Mesothelial cell of epicardium (in vitro differentiated cells): Measurements from ENCODE around the gene MYO5A. TPM values are rescaled to one million over a fixed set of nuclear protein-coding genes. Genes with fewer than 3 reads are reported as not detected.

ENCODE experiments used
- DNase-seq, 2 experiments: peaks; one replicate each; pipeline ENCODE4 v3.0.0; 2021; ENCODE audit warnings: low spot score in 2 of 2; ENCODE audit not compliant: unreplicated experiment in 2 of 2
- H3K27ac Mint-ChIP-seq: 2 replicates; pipeline ENCODE4 v1.8.0; 2021; ENCODE audit warnings: mixed read lengths
- H3K27me3 Mint-ChIP-seq: 2 replicates; pipeline ENCODE4 v1.8.0; 2021; ENCODE audit warnings: low read depth, mixed read lengths
- H3K36me3 Mint-ChIP-seq: 2 replicates; pipeline ENCODE4 v1.8.0; 2021; ENCODE audit warnings: mixed read lengths
- H3K4me1 Mint-ChIP-seq: 2 replicates; pipeline ENCODE4 v1.8.0; 2021; ENCODE audit warnings: mixed read lengths
- H3K4me3 Mint-ChIP-seq: 2 replicates; pipeline ENCODE4 v1.8.0; 2021; ENCODE audit warnings: mild to moderate bottlenecking, moderate library complexity, mixed read lengths
- H3K9me3 Mint-ChIP-seq: 2 replicates; pipeline ENCODE4 v1.8.0; 2021; ENCODE audit warnings: mixed read lengths
- total RNA-seq: library from RNA; stranded (reverse); gene quantifications from 3 replicates; pipeline ENCODE4 v1.2.1, GENCODE V29; 2021
- TF ChIP-seq, protein P1 (sequence below): fragments of 200-600 bp; sonication (generic); IDR thresholded peaks from one replicate; pipeline ENCODE4 v1.5.0; 2021; ENCODE audit warnings: antibody characterized with exemption; ENCODE audit not compliant: unreplicated experiment

Gene MYO5A
- total RNA-seq, 1 donor from 2014 or later = 14.4 TPM

DNA sequence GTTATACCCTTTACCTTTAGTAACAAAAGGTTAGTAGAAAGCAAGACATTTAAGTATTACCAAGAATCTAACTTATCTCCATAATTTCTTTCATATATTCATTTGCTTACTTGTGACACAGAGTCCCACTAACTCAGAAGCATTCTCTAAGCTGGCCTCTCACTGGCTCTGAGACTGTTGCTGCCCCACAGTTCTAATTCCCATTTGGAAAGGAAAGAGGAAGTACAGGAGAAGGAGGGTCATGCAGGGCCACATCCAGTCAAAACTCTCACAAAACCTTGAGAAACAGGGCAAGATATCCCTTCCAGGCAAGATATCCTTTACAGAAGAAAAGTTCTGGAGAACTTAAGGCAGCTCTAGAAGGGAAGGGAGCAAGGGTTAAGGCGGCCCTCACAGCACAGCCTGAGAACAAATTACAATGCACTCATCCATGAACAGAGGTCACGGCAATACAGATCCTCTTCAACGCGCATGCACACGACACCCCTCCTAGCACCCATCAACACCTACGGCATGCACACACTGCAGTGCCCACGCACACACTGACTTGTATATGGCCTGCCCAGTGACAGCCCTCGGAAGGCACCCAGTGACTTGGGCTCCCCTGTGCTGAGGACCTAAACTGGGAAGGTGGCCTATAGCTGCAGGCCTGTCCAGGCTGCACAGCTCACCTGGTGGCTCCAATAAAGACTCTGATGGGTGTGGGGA lies 220.1 kb downstream of the MYO5A start:
- peaks cover 4% of the 10 kb centered on the region for H3K36me3 Mint-ChIP-seq
- no peak overlapping the region for H3K27ac Mint-ChIP-seq
- H3K4me1 Mint-ChIP-seq = no peaks in the 10 kb centered on the region
- no peak overlapping the region for H3K4me3 Mint-ChIP-seq
- no peaks in the 10 kb centered on the region for H3K27me3 Mint-ChIP-seq
- no peak for DNase-seq
- TF ChIP-seq, protein P1, sequence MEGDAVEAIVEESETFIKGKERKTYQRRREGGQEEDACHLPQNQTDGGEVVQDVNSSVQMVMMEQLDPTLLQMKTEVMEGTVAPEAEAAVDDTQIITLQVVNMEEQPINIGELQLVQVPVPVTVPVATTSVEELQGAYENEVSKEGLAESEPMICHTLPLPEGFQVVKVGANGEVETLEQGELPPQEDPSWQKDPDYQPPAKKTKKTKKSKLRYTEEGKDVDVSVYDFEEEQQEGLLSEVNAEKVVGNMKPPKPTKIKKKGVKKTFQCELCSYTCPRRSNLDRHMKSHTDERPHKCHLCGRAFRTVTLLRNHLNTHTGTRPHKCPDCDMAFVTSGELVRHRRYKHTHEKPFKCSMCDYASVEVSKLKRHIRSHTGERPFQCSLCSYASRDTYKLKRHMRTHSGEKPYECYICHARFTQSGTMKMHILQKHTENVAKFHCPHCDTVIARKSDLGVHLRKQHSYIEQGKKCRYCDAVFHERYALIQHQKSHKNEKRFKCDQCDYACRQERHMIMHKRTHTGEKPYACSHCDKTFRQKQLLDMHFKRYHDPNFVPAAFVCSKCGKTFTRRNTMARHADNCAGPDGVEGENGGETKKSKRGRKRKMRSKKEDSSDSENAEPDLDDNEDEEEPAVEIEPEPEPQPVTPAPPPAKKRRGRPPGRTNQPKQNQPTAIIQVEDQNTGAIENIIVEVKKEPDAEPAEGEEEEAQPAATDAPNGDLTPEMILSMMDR = no peak
- H3K9me3 Mint-ChIP-seq = no peaks in the 10 kb centered on the region

DNA sequence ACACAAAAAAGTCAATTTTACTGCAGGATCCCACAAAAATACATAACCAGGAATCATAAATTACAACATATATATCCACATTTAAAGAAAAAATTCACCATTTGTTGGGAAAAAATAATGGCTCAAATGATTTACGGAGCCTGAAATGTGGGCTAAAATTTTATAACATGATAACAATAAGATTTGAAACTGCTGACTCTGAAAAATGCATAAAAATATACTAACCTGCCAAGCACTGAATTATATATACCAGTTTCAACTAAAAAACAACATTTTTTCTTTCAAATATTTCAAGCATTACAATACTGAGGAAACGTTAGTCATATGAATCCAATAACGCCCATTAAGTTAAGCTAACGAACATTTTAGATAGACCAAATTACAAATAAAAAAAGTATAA lies 220.8 kb downstream of the MYO5A start:
- Mint-ChIP-seq H3K4me1 (no peaks in the 10 kb centered on the region), H3K4me3 (no peak overlapping the region), H3K9me3 (no peaks in the 10 kb centered on the region), H3K27me3 (no peaks in the 10 kb centered on the region), H3K36me3 (peaks cover 2% of the 10 kb centered on the region), H3K27ac (no peak overlapping the region)
- no peak for DNase-seq
- TF ChIP-seq, protein P1 = no peak

DNA sequence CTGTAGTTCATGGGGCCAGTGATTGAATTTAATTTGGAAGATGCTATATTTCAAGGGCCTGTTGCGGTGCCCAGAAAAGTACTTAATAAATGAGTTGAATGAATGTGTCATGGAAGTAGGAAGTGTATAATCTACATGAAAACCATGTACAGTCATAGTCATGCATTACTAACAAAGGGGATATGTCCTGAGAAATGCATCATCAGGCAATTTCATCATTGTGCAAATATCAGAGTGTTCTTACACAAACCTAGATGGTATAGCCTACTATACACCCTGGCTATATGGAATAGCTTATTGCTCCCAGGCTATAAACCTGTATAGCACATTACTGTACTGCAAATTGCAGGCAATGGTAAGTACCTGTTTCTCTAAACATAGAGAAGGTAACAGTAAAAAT lies 222.4 kb downstream of the MYO5A start:
- Mint-ChIP-seq H3K27me3 (no peaks in the 10 kb centered on the region), H3K36me3 (peaks cover 2% of the 10 kb centered on the region), H3K9me3 (no peaks in the 10 kb centered on the region), H3K4me3 (no peak overlapping the region), H3K4me1 (no peaks in the 10 kb centered on the region), H3K27ac (no peak overlapping the region)
- DNase-seq = no peak
- TF ChIP-seq, protein P1 = no peak

DNA sequence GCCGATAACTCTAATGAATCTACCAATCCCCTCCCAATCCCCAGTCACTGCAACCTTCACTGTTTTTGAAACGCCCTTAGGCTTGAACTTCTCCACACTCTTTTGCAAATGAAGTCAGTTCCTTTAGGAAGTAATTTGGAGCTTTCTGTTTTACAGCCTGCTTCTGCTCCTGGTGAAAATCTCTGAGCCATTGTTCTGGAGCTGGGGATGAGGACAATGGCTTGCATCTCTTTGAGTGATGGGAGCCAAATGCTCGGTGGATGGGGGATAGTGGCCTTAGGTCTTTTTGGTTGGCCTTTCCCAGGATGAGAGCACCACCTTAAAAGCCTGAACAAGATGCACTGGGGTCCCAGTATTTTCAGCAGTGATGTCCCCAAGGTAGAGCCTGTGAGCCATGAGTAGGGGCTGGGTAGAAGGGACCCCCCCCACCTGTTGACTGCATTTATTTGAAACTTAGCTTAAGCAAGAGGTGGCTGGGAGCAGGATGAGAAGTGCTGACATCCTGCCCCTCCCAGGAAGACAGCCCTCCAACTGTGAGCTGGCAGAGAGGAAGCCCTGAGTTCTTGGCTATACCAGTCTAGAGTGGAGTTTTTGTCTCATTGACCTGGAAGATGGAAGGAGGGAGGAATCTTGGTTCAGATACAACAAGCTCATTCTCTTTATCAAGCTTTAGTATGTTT lies 225.4 kb downstream of the MYO5A start:
- no peaks in the 10 kb centered on the region for H3K4me1 Mint-ChIP-seq
- peaks cover 13% of the 10 kb centered on the region for H3K9me3 Mint-ChIP-seq
- no peak overlapping the region for H3K4me3 Mint-ChIP-seq
- TF ChIP-seq, protein P1 = no peak
- H3K27ac Mint-ChIP-seq = no peak overlapping the region
- no peak for DNase-seq
- H3K36me3 Mint-ChIP-seq = no peaks in the 10 kb centered on the region
- H3K27me3 Mint-ChIP-seq = peaks cover 3% of the 10 kb centered on the region

DNA sequence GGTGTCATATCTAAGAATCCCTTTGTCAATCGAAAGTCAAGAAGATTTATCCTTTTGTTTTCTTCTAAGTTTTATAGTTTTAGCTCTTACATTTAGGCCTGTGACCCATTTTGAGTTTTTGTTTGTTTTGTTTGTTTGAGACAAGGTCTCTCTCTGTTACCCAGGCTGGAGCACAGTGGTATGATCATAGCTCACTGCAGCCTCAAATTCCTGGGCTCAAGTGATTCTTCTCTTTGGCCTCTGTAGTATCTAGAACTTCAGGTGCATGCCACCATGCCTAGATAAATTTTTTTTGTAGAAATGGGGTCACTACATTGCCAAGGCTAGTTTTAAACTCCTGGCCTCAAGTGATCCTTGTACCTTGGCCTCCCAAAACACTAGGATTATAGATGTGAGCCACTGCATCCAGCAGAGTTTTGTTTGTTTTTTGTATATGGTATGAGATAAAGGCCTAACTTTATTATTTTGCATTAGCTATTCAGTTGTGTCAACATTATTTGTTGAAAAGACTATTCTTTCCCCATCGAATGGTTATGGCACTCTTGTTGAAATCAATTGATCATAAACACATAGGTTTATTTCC lies 227.3 kb downstream of the MYO5A start:
- H3K36me3 Mint-ChIP-seq = no peaks in the 10 kb centered on the region
- no peak for DNase-seq
- no peaks in the 10 kb centered on the region for H3K4me1 Mint-ChIP-seq
- TF ChIP-seq, protein P1 = no peak
- H3K4me3 Mint-ChIP-seq = no peak overlapping the region
- H3K27me3 Mint-ChIP-seq = peaks cover 7% of the 10 kb centered on the region
- H3K9me3 Mint-ChIP-seq = peaks cover 13% of the 10 kb centered on the region
- no peak overlapping the region for H3K27ac Mint-ChIP-seq
